CD4-positive, CD25-positive, alpha-beta regulatory T cell (primary cell): ENCODE results near the gene FAM161B. TPM values are rescaled to one million over a fixed set of nuclear protein-coding genes. Genes with fewer than 3 reads are reported as not detected.
"Not testable (repeated sequence)": the region's sequence is repeated elsewhere in the genome, so short reads cannot be mapped to it uniquely, and the experiment has no call there.

Experiments
- ATAC-seq, 2 donors: fragments of 150-1000 bp; cut with Tn5 transposase; one replicate each; pipeline ENCODE4 v1.10.0; 2021; ENCODE audit warnings: low read depth in 2 of 2, moderate number of reproducible peaks in 2 of 2, moderate library complexity in 1 of 2
- DNase-seq, 3 donors: peaks; one replicate each; pipeline versions ENCODE4 v3.0.0 to v3.0.0-alpha.2; 2012 to 2022; ENCODE audit warnings: mixed read lengths in 1 of 3
- H3K27ac ChIP-seq: one replicate; pipeline ENCODE4 v1.7.0; 2013; ENCODE audit warnings: mild to moderate bottlenecking, low read length; ENCODE audit not compliant: insufficient read depth, poor library complexity, severe bottlenecking
- H3K27me3 ChIP-seq: one replicate; pipeline ENCODE4 v1.7.0; 2013; ENCODE audit warnings: low read length; ENCODE audit not compliant: control insufficient read depth, insufficient read depth
- H3K36me3 ChIP-seq: one replicate; pipeline ENCODE4 v1.7.0; 2013; ENCODE audit warnings: mild to moderate bottlenecking, low read length, moderate library complexity; ENCODE audit not compliant: control insufficient read depth, insufficient read depth
- H3K4me1 ChIP-seq: 2 replicates; pipeline ENCODE4 v1.7.0; 2013; ENCODE audit warnings: mild to moderate bottlenecking, low read length; ENCODE audit not compliant: insufficient read depth, control insufficient read depth, poor library complexity, severe bottlenecking
- H3K4me3 ChIP-seq: one replicate; pipeline ENCODE4 v1.7.0; 2013; ENCODE audit warnings: low read depth, mild to moderate bottlenecking, low read length, moderate library complexity
- H3K9me3 ChIP-seq, 2 experiments: 1 replicate in 1 of 2; 2 replicates in 1 of 2; pipeline ENCODE4 v1.7.0; 2013; ENCODE audit warnings: low read length in 2 of 2, mild to moderate bottlenecking in 1 of 2, moderate library complexity in 1 of 2; ENCODE audit not compliant: control insufficient read depth in 2 of 2
- H3K27ac Mint-ChIP-seq, 3 donors: one replicate each; pipeline ENCODE4 v1.8.0; 2020 to 2022; ENCODE audit warnings: mild to moderate bottlenecking in 3 of 3, mixed read lengths in 3 of 3, moderate library complexity in 2 of 3
- H3K27me3 Mint-ChIP-seq: one replicate; pipeline ENCODE4 v1.8.0; 2022; ENCODE audit warnings: mild to moderate bottlenecking, mixed read lengths
- H3K36me3 Mint-ChIP-seq: one replicate; pipeline ENCODE4 v1.8.0; 2020; ENCODE audit warnings: mixed read lengths
- H3K4me1 Mint-ChIP-seq, 4 donors: one replicate each; pipeline ENCODE4 v1.8.0; 2020 to 2022; ENCODE audit warnings: mixed read lengths in 4 of 4, mild to moderate bottlenecking in 1 of 4
- H3K4me3 Mint-ChIP-seq, 4 donors: one replicate each; pipeline ENCODE4 v1.8.0; 2020 to 2022; ENCODE audit warnings: mild to moderate bottlenecking in 4 of 4, mixed read lengths in 4 of 4, moderate library complexity in 3 of 4
- H3K9me3 Mint-ChIP-seq, 7 donors: one replicate each; pipeline ENCODE4 v1.8.0; 2020 to 2022; ENCODE audit warnings: mixed read lengths in 7 of 7, mild to moderate bottlenecking in 3 of 7, moderate library complexity in 2 of 7
- polyA plus RNA-seq, 4 donors: library from polyadenylated mRNA; unstranded; fragments of 300-500 nt; fragmentation: Illumina TruSeq; gene quantifications; one replicate each; pipeline ENCODE4 v1.2.3, GENCODE V29; 2021
- total RNA-seq: library from RNA; stranded (reverse); gene quantifications from one replicate; pipeline ENCODE4 v1.2.3, GENCODE V29; 2022

Gene FAM161B, protein sequence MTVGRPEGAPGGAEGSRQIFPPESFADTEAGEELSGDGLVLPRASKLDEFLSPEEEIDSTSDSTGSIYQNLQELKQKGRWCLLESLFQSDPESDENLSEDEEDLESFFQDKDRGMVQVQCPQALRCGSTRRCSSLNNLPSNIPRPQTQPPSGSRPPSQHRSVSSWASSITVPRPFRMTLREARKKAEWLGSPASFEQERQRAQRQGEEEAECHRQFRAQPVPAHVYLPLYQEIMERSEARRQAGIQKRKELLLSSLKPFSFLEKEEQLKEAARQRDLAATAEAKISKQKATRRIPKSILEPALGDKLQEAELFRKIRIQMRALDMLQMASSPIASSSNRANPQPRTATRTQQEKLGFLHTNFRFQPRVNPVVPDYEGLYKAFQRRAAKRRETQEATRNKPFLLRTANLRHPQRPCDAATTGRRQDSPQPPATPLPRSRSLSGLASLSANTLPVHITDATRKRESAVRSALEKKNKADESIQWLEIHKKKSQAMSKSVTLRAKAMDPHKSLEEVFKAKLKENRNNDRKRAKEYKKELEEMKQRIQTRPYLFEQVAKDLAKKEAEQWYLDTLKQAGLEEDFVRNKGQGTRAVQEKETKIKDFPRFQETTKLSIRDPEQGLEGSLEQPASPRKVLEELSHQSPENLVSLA
- total RNA-seq: 4.6 TPM
- 1 to 10 TPM; 1.0 to 2.0 (median 1.5) TPM for polyA plus RNA-seq

DNA sequence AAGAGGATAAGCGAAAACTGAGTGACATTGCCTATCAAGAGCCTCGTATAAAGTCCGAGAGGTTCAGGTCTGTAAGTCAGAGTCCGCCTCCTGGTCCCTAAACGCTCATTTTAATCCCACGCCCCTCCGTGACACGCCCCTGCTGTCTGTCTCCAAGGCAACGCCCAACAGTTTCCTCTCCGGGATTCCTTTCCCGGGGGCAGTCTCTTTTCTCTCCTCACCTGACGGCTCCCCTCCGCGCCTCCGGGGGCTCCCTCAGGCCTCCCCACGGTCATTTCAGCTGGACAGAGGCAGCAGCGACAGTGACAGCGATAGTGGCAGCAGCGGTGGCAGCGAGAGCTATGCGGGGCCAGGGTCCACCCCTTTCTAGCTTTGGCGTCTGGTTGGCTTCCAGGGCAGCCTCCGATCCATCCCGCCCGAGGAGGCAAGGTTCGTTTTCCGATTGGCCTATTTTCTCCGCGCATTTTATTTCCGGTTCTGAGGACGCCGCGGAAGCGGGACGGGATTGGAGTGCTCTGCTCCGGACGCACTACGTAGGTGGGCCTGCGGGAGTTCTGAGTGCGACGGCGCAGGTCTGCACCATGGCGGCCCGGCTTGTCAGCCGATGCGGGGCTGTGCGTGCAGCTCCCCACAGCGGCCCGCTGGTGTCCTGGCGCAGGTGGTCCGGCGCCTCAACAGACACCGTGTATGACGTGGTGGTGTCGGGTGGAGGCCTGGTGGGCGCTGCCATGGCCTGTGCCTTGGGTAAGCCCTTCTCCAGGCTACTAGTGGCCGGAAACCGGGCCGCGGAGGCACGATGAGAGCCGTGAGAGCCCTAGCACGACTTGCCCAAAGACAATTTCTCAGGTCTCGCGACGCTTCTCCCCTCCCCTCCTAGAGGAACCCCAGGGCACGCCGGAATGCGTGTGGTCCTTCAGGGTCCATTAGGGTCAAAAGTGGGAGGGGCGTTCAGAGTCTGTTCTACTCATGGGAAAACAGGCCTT, at the start of gene FAM161B, which contains the start of gene COQ6:
TSS of gene FAM161B (minus strand) at position 343 of the 983 bp plus-strand sequence. CDS start at position 275, 68 bp downstream.
TSS of gene COQ6 (plus strand) at position 551 of the 983 bp plus-strand sequence. CDS start at position 582, 31 bp downstream.
- Mint-ChIP-seq H3K9me3 (no peaks in the 10 kb centered on the region), H3K36me3 (peaks cover 9% of the 10 kb centered on the region), H3K4me1 (peaks cover 10 to 38% (median 24%) of the 10 kb centered on the region in 4 donors), H3K4me3 (peak within 1 kb of the TSS; percentile 95 to 98 (median 96)), H3K27me3 (no peaks in the 10 kb centered on the region), H3K27ac (peak within 1 kb of the TSS; percentile 97 to 98 (median 97))
- Histone ChIP-seq H3K4me1 (peaks cover 17% of the 10 kb centered on the region), H3K27me3 (no peaks in the 10 kb centered on the region), H3K9me3 (no peaks in the 10 kb centered on the region), H3K36me3 (peaks cover 14% of the 10 kb centered on the region), H3K4me3 (peak within 1 kb of the TSS; percentile 94), H3K27ac (peak within 1 kb of the TSS; percentile 95)
- ATAC-seq: peak; percentile 94 to 96
- peak; percentile 89 to 97 (median 94) for DNase-seq

DNA sequence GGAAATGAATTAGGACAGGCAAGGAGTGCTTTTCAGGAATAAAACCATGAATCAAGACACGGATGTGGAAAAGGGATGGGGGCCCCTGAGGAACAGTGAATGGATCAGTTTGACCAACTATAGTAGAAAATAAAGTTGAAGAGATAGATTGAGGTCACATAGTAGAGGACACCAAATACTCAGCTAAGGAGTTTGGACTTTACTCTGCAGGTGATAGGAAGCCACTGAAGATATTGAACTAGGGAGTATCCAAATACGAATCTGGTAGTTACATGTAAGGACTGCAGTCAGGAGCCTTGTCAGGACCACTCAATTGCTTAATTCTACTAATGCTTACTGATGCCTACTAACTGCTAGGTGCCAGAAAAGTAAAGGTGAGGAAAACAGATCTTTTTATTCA, 48.8 kb upstream of the FAM161B start:
- H3K4me3 Mint-ChIP-seq: no peak overlapping the region
- no peak overlapping the region for H3K4me3 ChIP-seq
- no peaks in the 10 kb centered on the region for H3K4me1 Mint-ChIP-seq
- H3K27me3 ChIP-seq: no peaks in the 10 kb centered on the region
- peaks cover 11% of the 10 kb centered on the region for H3K36me3 ChIP-seq
- H3K9me3 ChIP-seq: no peaks in the 10 kb centered on the region
- no peaks in the 10 kb centered on the region for H3K9me3 Mint-ChIP-seq
- no peaks in the 10 kb centered on the region for H3K27me3 Mint-ChIP-seq
- no peak overlapping the region for H3K27ac Mint-ChIP-seq
- H3K4me1 ChIP-seq: no peaks in the 10 kb centered on the region
- no peak for ATAC-seq
- H3K27ac ChIP-seq: no peak overlapping the region
- peaks cover 24% of the 10 kb centered on the region for H3K36me3 Mint-ChIP-seq
- DNase-seq: no peak

DNA sequence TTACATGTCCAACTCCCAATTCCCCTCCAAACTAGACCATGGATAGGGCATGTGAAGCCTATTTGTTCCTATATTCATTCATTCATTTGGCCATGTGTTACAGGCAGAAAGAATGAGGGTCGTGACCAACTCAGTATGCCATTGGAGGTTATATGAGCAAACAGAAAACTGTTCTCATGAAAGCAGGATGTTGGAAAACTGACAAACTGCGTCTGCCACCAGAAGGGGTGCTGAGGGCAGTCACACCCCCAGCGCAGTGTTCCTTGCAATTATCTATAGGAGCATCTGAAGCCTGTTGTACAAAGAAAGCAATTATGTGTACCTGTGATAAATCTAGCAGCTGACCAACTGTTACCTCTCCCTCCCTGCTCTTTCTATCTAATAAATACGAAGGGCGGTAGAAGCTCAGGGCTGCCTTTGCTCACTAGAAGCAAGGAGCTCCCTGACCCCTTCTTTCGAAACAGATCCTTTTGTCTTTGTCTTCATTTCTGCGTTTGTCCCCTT, 48.1 kb upstream of the FAM161B start:
- no peak overlapping the region for H3K4me3 Mint-ChIP-seq
- Histone ChIP-seq H3K9me3 (no peaks in the 10 kb centered on the region), H3K4me3 (no peak overlapping the region), H3K4me1 (no peaks in the 10 kb centered on the region), H3K27me3 (no peaks in the 10 kb centered on the region), H3K27ac (no peak overlapping the region), H3K36me3 (peaks cover 8% of the 10 kb centered on the region)
- H3K36me3 Mint-ChIP-seq: peaks cover 18% of the 10 kb centered on the region
- DNase-seq (no peak), ATAC-seq (no peak)
- no peak overlapping the region for H3K27ac Mint-ChIP-seq
- H3K9me3 Mint-ChIP-seq: no peaks in the 10 kb centered on the region
- H3K27me3 Mint-ChIP-seq: no peaks in the 10 kb centered on the region
- no peaks in the 10 kb centered on the region for H3K4me1 Mint-ChIP-seq

DNA sequence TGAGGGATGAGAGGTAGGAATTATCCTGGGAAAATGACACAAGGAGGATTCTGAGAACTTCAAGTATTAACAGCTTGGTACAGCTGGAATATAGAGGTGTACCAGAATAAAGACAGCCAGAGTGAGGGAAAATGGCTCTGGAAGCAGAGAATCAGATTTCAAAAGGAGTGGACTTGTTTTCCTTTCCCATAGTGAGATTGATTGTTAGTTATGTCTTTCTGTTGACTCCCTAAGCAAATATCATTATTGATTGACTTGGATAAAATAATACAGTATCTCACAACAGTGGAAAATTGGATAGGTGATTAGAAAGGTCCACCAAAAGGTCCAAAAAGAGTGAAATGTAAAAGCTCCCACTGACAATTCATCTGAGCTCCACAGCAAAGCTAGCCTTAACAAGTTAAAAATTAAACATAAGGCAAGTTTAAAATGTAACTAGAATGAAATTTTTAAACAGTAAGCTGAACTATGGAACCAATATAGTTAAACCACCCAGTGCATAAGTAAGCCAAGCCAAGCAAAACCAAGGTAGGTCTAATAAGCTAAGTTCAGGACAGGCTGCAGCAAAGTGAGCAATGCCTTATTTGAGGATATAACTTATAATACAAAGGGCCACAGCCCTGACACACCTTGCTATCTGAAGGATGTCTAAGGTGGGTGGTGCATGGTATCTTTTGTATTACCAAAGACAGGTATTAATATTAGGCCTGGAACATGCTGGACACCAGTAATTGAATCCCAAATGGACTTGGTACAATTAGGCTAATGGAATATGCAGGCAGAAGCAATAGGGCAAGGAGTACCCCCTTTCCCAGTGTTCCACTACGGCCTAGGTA, 47.4 kb upstream of the FAM161B start:
- Mint-ChIP-seq H3K27ac (no peak overlapping the region), H3K27me3 (no peaks in the 10 kb centered on the region), H3K9me3 (no peaks in the 10 kb centered on the region), H3K4me1 (no peaks in the 10 kb centered on the region), H3K36me3 (peaks cover 12% of the 10 kb centered on the region), H3K4me3 (no peak overlapping the region)
- H3K27ac ChIP-seq: no peak overlapping the region
- DNase-seq (no peak), ATAC-seq (no peak)
- H3K9me3 ChIP-seq: no peaks in the 10 kb centered on the region
- H3K27me3 ChIP-seq: no peaks in the 10 kb centered on the region
- H3K4me3 ChIP-seq: no peak overlapping the region
- no peaks in the 10 kb centered on the region for H3K4me1 ChIP-seq
- H3K36me3 ChIP-seq: peaks cover 8% of the 10 kb centered on the region

DNA sequence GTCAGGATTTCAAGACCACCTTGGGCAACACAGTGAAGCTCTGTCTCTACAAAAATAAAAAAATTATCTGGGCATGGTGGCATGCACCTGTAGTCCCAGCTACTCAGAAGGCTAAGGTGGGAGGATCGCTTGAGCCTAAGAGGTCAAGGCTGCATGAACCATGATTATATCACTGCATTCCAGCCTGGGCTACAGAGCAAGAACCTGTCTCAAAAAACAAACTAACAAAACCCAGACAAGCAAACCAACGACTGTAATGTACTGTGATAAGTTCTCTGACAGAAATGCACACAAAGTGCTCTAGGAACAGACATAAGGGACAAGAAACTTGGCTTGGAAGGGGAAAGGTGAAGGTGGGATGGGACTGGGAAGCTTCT, 46.8 kb upstream of the FAM161B start:
- Mint-ChIP-seq H3K27ac (no peak overlapping the region), H3K9me3 (no peaks in the 10 kb centered on the region), H3K36me3 (peaks cover 16% of the 10 kb centered on the region), H3K27me3 (no peaks in the 10 kb centered on the region), H3K4me3 (no peak overlapping the region), H3K4me1 (no peaks in the 10 kb centered on the region)
- ATAC-seq: no peak
- DNase-seq: no peak
- Histone ChIP-seq H3K27ac (no peak overlapping the region), H3K9me3 (no peaks in the 10 kb centered on the region), H3K27me3 (no peaks in the 10 kb centered on the region), H3K4me1 (no peaks in the 10 kb centered on the region), H3K4me3 (no peak overlapping the region), H3K36me3 (peaks cover 8% of the 10 kb centered on the region)

DNA sequence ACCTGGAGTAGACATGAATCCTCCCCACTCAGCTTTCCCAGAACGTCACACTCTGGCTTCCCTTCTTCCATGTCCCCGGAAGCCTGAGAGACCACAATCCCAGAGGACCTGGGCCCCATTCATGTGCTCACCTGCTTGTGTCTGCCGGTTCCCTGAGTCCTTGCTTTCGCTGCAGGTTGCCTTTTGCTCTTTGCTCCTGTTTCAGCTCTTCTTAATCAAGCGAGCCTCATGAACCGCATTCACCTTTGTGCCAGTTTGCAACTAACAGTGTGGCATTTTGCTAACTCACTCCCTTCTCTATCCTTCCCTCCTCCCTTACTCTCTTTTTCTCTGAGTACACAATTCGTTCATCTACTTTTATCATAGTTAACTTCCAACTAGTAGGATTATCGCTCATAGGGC, 46.1 kb upstream of the FAM161B start:
- Mint-ChIP-seq H3K36me3 (peaks cover 18% of the 10 kb centered on the region), H3K9me3 (no peaks in the 10 kb centered on the region), H3K4me1 (no peaks in the 10 kb centered on the region), H3K27ac (no peak overlapping the region), H3K4me3 (no peak overlapping the region), H3K27me3 (no peaks in the 10 kb centered on the region)
- Histone ChIP-seq H3K9me3 (no peaks in the 10 kb centered on the region), H3K4me3 (no peak overlapping the region), H3K27ac (no peak overlapping the region), H3K27me3 (no peaks in the 10 kb centered on the region), H3K4me1 (no peaks in the 10 kb centered on the region), H3K36me3 (peaks cover 8% of the 10 kb centered on the region)
- no peak for ATAC-seq
- DNase-seq: no peak

DNA sequence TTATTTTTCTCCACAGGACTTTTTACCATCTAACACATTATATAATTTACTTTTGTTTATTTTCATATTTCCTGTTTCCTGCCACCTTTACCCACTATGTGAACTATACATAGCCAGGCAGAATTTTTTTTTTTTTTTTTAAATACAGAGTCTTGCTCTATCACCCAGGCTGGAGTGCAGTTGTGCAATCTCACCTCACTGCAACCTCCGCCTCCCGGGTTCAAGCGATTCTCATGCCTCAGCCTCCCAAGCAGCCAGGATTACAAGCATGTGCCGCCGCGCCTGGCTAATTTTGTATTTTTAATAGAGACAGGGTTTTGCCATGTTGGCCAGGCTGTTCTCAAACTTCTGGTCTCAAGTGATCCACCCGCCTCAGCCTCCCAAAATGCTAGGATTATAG, 45.0 kb upstream of the FAM161B start:
- H3K27me3 Mint-ChIP-seq, H3K9me3 ChIP-seq, H3K4me3 Mint-ChIP-seq, H3K4me1 ChIP-seq, H3K36me3 ChIP-seq, H3K4me3 ChIP-seq, DNase-seq, H3K27ac Mint-ChIP-seq, H3K9me3 Mint-ChIP-seq, H3K4me1 Mint-ChIP-seq, ATAC-seq, H3K27ac ChIP-seq, H3K27me3 ChIP-seq: not testable (repeated sequence)
- H3K36me3 Mint-ChIP-seq: peaks cover 19% of the 10 kb centered on the region
